Measurements from ENCODE around the gene TSEN34. TPM values are rescaled to one million over a fixed set of nuclear protein-coding genes. Genes with fewer than 3 reads are reported as not detected.

TSEN34 gene
- total and polyA plus RNA-seq, 2 experiments from 2014 or later: 36.6 to 53.4 TPM

DNA sequence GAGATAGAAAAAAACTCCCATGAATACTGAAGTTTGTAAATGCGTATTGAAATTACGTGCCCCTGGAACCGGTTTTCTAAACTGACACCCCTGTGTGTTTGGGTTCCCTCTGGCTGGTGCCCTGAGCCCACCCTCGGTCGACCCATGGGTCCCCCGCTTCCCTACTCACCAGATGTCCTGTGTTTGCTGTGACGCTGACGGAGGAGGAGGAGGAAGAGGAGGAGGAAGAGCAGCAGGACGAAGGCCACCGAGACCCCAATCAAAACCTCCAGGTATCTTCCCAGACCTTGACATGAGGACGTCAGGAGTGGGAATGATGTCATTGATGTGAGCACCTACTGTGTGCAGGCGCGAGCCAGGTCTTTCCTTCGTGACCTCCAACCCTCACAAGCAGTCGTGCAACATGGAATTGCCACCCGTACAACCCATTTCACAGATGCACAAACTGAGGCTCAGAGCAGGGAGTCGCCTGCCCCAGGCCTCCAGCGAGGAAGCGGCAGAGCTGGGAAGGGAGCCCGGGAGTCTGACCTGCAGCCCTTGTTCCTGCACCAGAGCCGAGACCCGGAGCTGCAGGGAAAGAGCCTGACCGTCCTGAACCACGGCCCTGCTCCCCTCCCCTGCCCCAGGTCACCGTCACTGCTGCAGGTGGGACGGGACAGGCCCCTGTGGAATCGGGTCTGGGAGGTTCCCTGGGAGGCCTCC, 28.0 kb downstream of the TSEN34 start:
- no peaks in the 10 kb centered on the region for H3K9me2 ChIP-seq (ENCODE audit: insufficient read depth)
- no peaks in the 10 kb centered on the region for H3K36me3 ChIP-seq (ENCODE audit: insufficient read depth)
- no peak overlapping the region for H2AFZ ChIP-seq
- Mint-ChIP-seq H3K9me3 (peaks cover 2% of the 10 kb centered on the region; the same call in 2 of the 3 replicates), H3K27ac (no peak overlapping the region), H3K4me3 (no peak overlapping the region; the same call in 2 of the 3 replicates), H3K4me1 (no peaks in the 10 kb centered on the region; the same call in 1 of the 3 replicates), H3K36me3 (ENCODE audit: low read depth) (peaks cover 20% of the 10 kb centered on the region), H3K27me3 (ENCODE audit: insufficient read depth, low read depth, poor library complexity) (peaks cover 4% of the 10 kb centered on the region)
- no peak overlapping the region for H3K27ac ChIP-seq (ENCODE audit: low read depth)
- DNase-seq (ENCODE audit: low spot score) (no peak), ATAC-seq (no peak)
- H3K27me3 ChIP-seq (ENCODE audit: insufficient read depth): no peaks in the 10 kb centered on the region
- TF ChIP-seq, protein P1, sequence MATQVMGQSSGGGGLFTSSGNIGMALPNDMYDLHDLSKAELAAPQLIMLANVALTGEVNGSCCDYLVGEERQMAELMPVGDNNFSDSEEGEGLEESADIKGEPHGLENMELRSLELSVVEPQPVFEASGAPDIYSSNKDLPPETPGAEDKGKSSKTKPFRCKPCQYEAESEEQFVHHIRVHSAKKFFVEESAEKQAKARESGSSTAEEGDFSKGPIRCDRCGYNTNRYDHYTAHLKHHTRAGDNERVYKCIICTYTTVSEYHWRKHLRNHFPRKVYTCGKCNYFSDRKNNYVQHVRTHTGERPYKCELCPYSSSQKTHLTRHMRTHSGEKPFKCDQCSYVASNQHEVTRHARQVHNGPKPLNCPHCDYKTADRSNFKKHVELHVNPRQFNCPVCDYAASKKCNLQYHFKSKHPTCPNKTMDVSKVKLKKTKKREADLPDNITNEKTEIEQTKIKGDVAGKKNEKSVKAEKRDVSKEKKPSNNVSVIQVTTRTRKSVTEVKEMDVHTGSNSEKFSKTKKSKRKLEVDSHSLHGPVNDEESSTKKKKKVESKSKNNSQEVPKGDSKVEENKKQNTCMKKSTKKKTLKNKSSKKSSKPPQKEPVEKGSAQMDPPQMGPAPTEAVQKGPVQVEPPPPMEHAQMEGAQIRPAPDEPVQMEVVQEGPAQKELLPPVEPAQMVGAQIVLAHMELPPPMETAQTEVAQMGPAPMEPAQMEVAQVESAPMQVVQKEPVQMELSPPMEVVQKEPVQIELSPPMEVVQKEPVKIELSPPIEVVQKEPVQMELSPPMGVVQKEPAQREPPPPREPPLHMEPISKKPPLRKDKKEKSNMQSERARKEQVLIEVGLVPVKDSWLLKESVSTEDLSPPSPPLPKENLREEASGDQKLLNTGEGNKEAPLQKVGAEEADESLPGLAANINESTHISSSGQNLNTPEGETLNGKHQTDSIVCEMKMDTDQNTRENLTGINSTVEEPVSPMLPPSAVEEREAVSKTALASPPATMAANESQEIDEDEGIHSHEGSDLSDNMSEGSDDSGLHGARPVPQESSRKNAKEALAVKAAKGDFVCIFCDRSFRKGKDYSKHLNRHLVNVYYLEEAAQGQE (IDR thresholded peaks at IDR 0.05; ENCODE audit: unreplicated experiment): no peak
- no peak for TF ChIP-seq POLR2AphosphoS5 (IDR thresholded peaks at IDR 0.05; ENCODE audit: low read depth)
- TF ChIP-seq, protein P2, sequence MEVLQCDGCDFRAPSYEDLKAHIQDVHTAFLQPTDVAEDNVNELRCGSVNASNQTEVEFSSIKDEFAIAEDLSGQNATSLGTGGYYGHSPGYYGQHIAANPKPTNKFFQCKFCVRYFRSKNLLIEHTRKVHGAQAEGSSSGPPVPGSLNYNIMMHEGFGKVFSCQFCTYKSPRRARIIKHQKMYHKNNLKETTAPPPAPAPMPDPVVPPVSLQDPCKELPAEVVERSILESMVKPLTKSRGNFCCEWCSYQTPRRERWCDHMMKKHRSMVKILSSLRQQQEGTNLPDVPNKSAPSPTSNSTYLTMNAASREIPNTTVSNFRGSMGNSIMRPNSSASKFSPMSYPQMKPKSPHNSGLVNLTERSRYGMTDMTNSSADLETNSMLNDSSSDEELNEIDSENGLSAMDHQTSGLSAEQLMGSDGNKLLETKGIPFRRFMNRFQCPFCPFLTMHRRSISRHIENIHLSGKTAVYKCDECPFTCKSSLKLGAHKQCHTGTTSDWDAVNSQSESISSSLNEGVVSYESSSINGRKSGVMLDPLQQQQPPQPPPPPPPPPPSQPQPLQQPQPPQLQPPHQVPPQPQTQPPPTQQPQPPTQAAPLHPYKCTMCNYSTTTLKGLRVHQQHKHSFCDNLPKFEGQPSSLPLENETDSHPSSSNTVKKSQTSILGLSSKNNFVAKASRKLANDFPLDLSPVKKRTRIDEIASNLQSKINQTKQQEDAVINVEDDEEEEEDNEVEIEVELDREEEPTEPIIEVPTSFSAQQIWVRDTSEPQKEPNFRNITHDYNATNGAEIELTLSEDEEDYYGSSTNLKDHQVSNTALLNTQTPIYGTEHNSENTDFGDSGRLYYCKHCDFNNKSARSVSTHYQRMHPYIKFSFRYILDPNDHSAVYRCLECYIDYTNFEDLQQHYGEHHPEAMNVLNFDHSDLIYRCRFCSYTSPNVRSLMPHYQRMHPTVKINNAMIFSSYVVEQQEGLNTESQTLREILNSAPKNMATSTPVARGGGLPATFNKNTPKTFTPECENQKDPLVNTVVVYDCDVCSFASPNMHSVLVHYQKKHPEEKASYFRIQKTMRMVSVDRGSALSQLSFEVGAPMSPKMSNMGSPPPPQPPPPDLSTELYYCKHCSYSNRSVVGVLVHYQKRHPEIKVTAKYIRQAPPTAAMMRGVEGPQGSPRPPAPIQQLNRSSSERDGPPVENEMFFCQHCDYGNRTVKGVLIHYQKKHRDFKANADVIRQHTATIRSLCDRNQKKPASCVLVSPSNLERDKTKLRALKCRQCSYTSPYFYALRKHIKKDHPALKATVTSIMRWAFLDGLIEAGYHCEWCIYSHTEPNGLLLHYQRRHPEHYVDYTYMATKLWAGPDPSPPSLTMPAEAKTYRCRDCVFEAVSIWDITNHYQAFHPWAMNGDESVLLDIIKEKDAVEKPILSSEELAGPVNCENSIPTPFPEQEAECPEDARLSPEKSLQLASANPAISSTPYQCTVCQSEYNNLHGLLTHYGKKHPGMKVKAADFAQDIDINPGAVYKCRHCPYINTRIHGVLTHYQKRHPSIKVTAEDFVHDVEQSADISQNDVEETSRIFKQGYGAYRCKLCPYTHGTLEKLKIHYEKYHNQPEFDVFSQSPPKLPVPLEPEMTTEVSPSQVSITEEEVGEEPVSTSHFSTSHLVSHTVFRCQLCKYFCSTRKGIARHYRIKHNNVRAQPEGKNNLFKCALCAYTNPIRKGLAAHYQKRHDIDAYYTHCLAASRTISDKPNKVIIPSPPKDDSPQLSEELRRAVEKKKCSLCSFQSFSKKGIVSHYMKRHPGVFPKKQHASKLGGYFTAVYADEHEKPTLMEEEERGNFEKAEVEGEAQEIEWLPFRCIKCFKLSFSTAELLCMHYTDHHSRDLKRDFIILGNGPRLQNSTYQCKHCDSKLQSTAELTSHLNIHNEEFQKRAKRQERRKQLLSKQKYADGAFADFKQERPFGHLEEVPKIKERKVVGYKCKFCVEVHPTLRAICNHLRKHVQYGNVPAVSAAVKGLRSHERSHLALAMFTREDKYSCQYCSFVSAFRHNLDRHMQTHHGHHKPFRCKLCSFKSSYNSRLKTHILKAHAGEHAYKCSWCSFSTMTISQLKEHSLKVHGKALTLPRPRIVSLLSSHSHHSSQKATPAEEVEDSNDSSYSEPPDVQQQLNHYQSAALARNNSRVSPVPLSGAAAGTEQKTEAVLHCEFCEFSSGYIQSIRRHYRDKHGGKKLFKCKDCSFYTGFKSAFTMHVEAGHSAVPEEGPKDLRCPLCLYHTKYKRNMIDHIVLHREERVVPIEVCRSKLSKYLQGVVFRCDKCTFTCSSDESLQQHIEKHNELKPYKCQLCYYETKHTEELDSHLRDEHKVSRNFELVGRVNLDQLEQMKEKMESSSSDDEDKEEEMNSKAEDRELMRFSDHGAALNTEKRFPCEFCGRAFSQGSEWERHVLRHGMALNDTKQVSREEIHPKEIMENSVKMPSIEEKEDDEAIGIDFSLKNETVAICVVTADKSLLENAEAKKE (CRISPR knock-in tag; IDR thresholded peaks at IDR 0.05): no peak
- TF ChIP-seq CREB1 (CRISPR knock-in tag; IDR thresholded peaks at IDR 0.05; ENCODE audit: low read depth): no peak
- TF ChIP-seq ZNF331 (CRISPR knock-in tag; IDR thresholded peaks at IDR 0.05; ENCODE audit: low read depth): no peak
- TF ChIP-seq ZNF114 (CRISPR knock-in tag; IDR thresholded peaks at IDR 0.05): no peak
- TF ChIP-seq EZH2 (IDR thresholded peaks at IDR 0.05; ENCODE audit: low read depth, unreplicated experiment): no peak
- TF ChIP-seq, protein P3, sequence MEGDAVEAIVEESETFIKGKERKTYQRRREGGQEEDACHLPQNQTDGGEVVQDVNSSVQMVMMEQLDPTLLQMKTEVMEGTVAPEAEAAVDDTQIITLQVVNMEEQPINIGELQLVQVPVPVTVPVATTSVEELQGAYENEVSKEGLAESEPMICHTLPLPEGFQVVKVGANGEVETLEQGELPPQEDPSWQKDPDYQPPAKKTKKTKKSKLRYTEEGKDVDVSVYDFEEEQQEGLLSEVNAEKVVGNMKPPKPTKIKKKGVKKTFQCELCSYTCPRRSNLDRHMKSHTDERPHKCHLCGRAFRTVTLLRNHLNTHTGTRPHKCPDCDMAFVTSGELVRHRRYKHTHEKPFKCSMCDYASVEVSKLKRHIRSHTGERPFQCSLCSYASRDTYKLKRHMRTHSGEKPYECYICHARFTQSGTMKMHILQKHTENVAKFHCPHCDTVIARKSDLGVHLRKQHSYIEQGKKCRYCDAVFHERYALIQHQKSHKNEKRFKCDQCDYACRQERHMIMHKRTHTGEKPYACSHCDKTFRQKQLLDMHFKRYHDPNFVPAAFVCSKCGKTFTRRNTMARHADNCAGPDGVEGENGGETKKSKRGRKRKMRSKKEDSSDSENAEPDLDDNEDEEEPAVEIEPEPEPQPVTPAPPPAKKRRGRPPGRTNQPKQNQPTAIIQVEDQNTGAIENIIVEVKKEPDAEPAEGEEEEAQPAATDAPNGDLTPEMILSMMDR (conservative IDR thresholded peaks at IDR 0.05; ENCODE audit: low read depth in 2 of 2): no peak
- no peak for TF ChIP-seq JUNB (IDR thresholded peaks at IDR 0.05; ENCODE audit: unreplicated experiment)
- TF ChIP-seq NANOG (IDR thresholded peaks at IDR 0.05; ENCODE audit: borderline replicate concordance): no peak
- TF ChIP-seq, protein P4, sequence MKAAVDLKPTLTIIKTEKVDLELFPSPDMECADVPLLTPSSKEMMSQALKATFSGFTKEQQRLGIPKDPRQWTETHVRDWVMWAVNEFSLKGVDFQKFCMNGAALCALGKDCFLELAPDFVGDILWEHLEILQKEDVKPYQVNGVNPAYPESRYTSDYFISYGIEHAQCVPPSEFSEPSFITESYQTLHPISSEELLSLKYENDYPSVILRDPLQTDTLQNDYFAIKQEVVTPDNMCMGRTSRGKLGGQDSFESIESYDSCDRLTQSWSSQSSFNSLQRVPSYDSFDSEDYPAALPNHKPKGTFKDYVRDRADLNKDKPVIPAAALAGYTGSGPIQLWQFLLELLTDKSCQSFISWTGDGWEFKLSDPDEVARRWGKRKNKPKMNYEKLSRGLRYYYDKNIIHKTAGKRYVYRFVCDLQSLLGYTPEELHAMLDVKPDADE (IDR thresholded peaks at IDR 0.05): no peak
- no peak for TF ChIP-seq EZH2phosphoT487 (IDR thresholded peaks at IDR 0.05; ENCODE audit: unreplicated experiment)
- no peak for TF ChIP-seq STAT1 (IDR thresholded peaks at IDR 0.05; ENCODE audit: unreplicated experiment)
- no peaks in the 10 kb centered on the region for H3K4me1 ChIP-seq (ENCODE audit: insufficient read depth)
- no peak overlapping the region for H3K4me3 ChIP-seq
- no peaks in the 10 kb centered on the region for H3K79me2 ChIP-seq (replicated peaks; ENCODE audit: insufficient read depth)
- H3K4me2 ChIP-seq: no peak overlapping the region
- no peaks in the 10 kb centered on the region for H3F3A ChIP-seq (replicated peaks; ENCODE audit: low read depth)
- no peaks in the 10 kb centered on the region for H4K20me1 ChIP-seq (replicated peaks; ENCODE audit: insufficient read depth)

All from GM23338 (cell line).